GM12874 (cell line): ENCODE results near the gene SGIP1.

Experiments
- TF ChIP-seq, protein P1 (sequence below): IDR thresholded peaks from 2 replicates; pipeline ENCODE4 v1.5.1; 2011; ENCODE audit warnings: low read depth, mild to moderate bottlenecking, control low read depth, low read length, moderate library complexity; ENCODE audit not compliant: insufficient read depth

The SGIP1 gene

DNA sequence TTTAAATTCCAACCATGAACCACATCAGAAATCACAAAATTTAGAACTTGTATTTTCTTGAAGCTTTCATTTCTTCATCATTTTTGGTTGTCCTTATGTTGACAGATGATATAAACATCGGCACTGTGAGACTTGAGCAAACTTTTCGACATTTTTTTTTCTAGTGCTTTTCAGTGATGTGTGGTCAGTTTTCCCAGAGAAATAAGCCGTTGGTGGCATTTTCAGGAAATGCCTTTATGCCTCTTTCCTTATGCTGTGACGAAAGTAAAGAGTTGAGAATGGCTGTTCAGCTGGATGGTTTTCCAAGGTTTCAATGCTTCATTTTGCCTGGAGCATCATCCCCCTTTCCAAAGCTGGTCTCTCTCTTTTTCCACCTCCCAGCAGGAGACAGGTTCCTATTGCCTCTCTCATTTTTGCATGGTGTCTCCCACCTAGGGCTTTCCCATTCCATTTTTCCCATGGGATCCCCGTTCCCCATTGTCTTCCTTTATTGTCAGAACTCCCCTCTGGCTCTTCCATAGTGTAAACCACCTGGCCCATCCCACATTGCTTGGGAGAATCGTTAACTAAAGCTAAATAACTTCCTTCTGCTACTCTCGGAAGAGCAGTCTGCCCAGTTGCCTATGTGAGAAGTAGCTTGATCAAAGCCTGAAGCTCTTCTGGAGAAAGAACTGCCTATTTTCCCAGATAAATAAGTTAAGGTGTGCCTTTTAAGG lies 156.9 kb downstream of the SGIP1 start:
- TF ChIP-seq, protein P1, sequence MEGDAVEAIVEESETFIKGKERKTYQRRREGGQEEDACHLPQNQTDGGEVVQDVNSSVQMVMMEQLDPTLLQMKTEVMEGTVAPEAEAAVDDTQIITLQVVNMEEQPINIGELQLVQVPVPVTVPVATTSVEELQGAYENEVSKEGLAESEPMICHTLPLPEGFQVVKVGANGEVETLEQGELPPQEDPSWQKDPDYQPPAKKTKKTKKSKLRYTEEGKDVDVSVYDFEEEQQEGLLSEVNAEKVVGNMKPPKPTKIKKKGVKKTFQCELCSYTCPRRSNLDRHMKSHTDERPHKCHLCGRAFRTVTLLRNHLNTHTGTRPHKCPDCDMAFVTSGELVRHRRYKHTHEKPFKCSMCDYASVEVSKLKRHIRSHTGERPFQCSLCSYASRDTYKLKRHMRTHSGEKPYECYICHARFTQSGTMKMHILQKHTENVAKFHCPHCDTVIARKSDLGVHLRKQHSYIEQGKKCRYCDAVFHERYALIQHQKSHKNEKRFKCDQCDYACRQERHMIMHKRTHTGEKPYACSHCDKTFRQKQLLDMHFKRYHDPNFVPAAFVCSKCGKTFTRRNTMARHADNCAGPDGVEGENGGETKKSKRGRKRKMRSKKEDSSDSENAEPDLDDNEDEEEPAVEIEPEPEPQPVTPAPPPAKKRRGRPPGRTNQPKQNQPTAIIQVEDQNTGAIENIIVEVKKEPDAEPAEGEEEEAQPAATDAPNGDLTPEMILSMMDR: no peak

DNA sequence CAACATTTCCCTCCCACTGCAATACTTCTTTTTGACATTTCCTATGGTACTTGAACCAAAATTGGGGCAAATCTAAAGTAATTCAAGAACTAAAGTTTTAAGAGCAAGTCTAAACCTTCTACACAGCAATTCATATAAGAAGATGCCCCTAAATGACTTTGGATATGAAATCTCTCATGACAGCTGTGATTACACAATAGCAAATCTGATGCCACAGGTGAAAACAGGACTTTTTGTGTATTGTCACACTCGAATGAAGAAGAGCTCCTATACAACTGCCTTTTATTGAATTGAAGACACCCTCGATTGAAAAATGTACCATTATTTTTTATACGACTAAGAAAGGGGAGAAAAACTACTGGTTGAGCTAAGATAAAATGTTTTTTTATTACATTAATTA lies 158.7 kb downstream of the SGIP1 start:
- TF ChIP-seq, protein P1: no peak

DNA sequence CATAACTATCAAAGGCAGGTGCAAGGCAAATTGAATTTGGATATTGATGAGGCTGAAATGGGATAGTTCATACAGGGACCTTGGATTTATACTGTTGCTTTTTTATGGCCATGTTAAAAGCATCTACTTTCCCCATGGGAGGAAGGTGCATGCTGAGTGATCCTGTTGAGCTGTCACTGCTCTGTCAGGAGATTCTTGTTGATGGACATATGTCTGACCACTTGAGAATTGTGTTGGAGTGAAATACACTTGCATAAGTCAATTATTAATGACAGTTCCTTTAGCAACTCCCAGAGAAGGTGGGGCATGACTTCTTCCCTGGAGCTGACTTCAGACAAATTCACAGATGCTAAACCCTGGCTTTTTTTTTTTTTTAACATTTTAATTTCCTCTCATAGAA lies 159.9 kb downstream of the SGIP1 start:
- TF ChIP-seq, protein P1: no peak

DNA sequence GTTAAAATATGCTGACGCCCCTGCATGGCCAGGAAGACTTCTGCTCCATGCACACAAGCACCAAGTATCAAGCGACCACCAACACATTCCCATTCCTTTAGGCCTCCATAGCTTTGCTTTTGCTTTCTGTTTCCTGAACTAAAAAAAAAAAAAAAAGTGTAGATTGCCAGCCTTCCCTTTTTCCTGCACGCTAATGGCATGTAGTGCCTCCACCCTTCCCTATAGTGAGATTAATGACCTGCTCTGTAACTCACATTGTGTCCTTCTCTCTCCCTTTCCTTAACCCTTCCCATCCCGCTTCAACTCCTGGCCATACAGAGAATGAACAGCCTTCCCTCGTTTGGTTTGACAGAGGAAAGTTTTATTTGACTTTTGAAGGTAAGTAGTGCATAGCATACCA lies 161.2 kb downstream of the SGIP1 start:
- TF ChIP-seq, protein P1: no peak

DNA sequence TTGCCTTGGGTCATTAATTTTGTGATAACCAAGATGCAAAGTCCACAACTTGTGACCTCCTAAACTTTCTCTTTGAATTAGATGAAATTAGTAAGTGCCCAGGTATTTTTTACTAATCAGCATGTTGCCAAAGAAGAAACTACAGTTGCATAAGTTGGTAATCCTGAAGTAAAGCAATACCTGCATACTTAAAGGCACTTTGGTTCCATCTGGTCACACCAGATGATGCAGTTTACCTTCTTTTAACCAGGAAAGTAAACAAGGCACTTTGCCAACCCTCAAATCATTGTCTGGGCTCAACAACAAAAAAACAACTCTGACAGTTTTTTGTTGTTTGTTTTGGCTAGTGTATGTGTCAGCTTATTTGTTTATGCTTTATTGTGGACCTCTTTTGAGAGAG lies 162.8 kb downstream of the SGIP1 start:
- TF ChIP-seq, protein P1: no peak

DNA sequence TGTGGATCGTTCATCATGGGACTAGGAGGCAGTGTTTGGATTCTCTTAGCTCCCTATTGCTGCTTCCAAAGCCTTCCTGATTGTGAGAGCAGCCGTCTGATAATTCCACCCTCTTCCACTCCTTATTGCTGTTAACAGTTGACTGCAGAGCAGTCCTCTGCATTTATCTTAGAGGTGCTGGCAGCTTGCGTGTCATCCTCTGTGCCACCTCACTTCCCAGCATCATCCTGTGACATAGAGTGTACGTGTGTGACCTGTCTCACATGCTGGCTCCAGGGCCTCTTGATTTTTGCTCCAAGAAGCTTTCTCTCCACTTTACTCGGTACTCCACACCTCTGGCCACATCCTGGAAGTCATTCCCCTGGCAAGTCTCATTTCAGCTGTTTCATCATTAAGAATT lies 165.3 kb downstream of the SGIP1 start:
- TF ChIP-seq, protein P1: no peak

DNA sequence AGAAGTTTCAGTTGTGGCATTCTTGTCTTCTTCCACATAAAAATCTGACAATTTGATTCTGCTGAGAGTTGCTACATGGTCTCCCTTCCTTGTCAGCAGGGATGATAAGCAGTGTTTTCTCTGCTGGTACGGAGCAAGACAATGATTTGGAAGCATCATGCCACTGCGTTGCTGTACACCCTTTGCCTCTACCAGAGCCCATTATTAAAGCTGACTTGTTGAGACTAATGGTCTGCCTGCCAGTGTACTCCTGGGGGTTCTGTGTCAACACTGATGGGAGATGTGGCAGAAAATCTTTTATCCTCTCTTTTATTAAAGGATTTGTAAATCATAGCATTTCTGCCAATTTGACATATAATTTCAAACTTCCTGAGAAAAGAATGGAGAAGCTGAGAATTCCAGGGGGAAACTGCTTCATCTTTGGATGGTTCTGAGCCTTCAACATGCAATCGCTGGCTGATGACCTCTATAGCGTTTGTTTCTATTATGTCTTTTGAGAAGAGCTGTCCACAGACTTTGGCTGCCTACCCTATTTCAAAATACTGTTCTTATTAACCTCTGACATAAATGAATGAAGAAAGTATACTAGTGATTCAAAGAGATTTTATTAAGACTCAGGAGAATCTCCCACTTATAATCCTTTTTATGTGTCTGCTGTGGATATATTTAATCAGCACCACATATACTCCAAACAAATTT lies 170.4 kb downstream of the SGIP1 start:
- TF ChIP-seq, protein P1: no peak
